Neural progenitor cell (in vitro differentiated cells): ENCODE results near the gene VANGL2. TPM values are rescaled to one million over a fixed set of nuclear protein-coding genes. Genes with fewer than 3 reads are reported as not detected.

Experiments
- DNase-seq: peaks from one replicate; pipeline ENCODE4 v3.0.0-alpha.2; 2016; ENCODE audit warnings: low spot score
- H2AFZ ChIP-seq: fragments of 200-600 bp; sonication (generic); replicated peaks from 2 replicates; pipeline ENCODE4 v1.6.1; 2016; ENCODE audit warnings: antibody characterized with exemption
- H3F3A ChIP-seq: fragments of 200-600 bp; sonication (generic); 2 replicates; pipeline ENCODE4 v1.6.1; 2016; ENCODE audit warnings: antibody characterized with exemption, low read depth
- H3K27ac ChIP-seq: fragments of 200-600 bp; sonication (generic); 2 replicates; pipeline ENCODE4 v1.5.1; 2016; ENCODE audit warnings: mild to moderate bottlenecking
- H3K27me3 ChIP-seq: fragments of 200-600 bp; sonication (generic); 2 replicates; pipeline ENCODE4 v1.6.1; 2016; ENCODE audit warnings: mild to moderate bottlenecking, moderate library complexity
- H3K36me3 ChIP-seq: fragments of 200-600 bp; sonication (generic); 2 replicates; pipeline ENCODE4 v1.5.1; 2016
- H3K4me1 ChIP-seq: fragments of 200-600 bp; sonication (generic); 2 replicates; pipeline ENCODE4 v1.6.1; 2016; ENCODE audit warnings: mixed run types
- H3K4me2 ChIP-seq: fragments of 200-600 bp; sonication (generic); 2 replicates; pipeline ENCODE4 v1.6.1; 2016
- H3K4me3 ChIP-seq: fragments of 200-600 bp; sonication (generic); 2 replicates; pipeline ENCODE4 v1.5.1; 2016
- H3K79me2 ChIP-seq: fragments of 200-600 bp; sonication (generic); 2 replicates; pipeline ENCODE4 v1.6.1; 2016; ENCODE audit warnings: low read depth
- H3K9ac ChIP-seq: fragments of 200-600 bp; sonication (generic); 2 replicates; pipeline ENCODE4 v1.6.1; 2016
- H3K9me3 ChIP-seq: fragments of 200-600 bp; sonication (generic); 2 replicates; pipeline ENCODE4 v1.5.1; 2016; ENCODE audit warnings: low read depth
- H4K20me1 ChIP-seq: fragments of 200-600 bp; sonication (generic); 2 replicates; pipeline ENCODE4 v1.6.1; 2016; ENCODE audit warnings: low read depth
- H3K27ac Mint-ChIP-seq: 3 replicates; pipeline ENCODE4 v1.8.0; 2021; ENCODE audit warnings: mixed read lengths
- H3K27me3 Mint-ChIP-seq: 2 replicates; pipeline ENCODE4 v1.8.0; 2022; ENCODE audit warnings: low read depth, mild to moderate bottlenecking, inconsistent platforms, moderate library complexity, mixed read lengths; ENCODE audit not compliant: insufficient read depth
- H3K36me3 Mint-ChIP-seq: 3 replicates; pipeline ENCODE4 v1.8.0; 2021; ENCODE audit warnings: mixed read lengths
- H3K4me1 Mint-ChIP-seq: 3 replicates; pipeline ENCODE4 v1.8.0; 2021; ENCODE audit warnings: mixed read lengths
- H3K4me3 Mint-ChIP-seq: 3 replicates; pipeline ENCODE4 v1.8.0; 2021; ENCODE audit warnings: mild to moderate bottlenecking, moderate library complexity, mixed read lengths
- H3K9me3 Mint-ChIP-seq: 3 replicates; pipeline ENCODE4 v1.8.0; 2020; ENCODE audit warnings: mixed read lengths
- CTCF ChIP-seq: fragments of 200-600 bp; sonication (generic); IDR thresholded peaks from 2 replicates; pipeline ENCODE4 v1.5.1; 2017; ENCODE audit warnings: antibody characterized with exemption, mild to moderate bottlenecking
- EZH2 ChIP-seq: fragments of 200-600 bp; sonication (generic); IDR thresholded peaks from 2 replicates; pipeline ENCODE4 v1.6.1; 2017; ENCODE audit warnings: antibody characterized with exemption, mild to moderate bottlenecking, moderate library complexity
- EZH2phosphoT487 ChIP-seq: fragments of 200-600 bp; sonication (generic); IDR thresholded peaks from 2 replicates; pipeline ENCODE4 v1.6.1; 2017; ENCODE audit warnings: antibody characterized with exemption
- total RNA-seq: library from RNA; depleted of rRNA; stranded (reverse); fragments of >200 nt; gene quantifications from 2 replicates; pipeline ENCODE4 v1.2.3, GENCODE V29; 2015; ENCODE audit warnings: low replicate concordance

The VANGL2 gene
- total RNA-seq, 1 donor from 2014 or later = 23.0 TPM

- Mint-ChIP-seq H3K4me1 (peaks cover 55% of the 10 kb centered on the region), H3K27ac (peak overlapping the region; percentile 14), H3K27me3 (no peaks in the 10 kb centered on the region), H3K9me3 (no peaks in the 10 kb centered on the region), H3K36me3 (peaks cover 12% of the 10 kb centered on the region), H3K4me3 (peak overlapping the region; percentile 82)
- peak overlapping the region; percentile 73 for H2AFZ ChIP-seq
- H3K79me2 ChIP-seq = peaks cover 43% of the 10 kb centered on the region
- peaks cover 34% of the 10 kb centered on the region for H4K20me1 ChIP-seq
- DNase-seq = peak; percentile 76
- H3F3A ChIP-seq = peaks cover 15% of the 10 kb centered on the region
- no peaks in the 10 kb centered on the region for H3K36me3 ChIP-seq
- TF ChIP-seq EZH2phosphoT487 (no peak), CTCF (peak; percentile 14)
- peak overlapping the region; percentile 80 for H3K9ac ChIP-seq
- H3K4me2 ChIP-seq = peak overlapping the region; percentile 97
- no peaks in the 10 kb centered on the region for H3K27me3 ChIP-seq
- peak overlapping the region; percentile 97 for H3K27ac ChIP-seq
- H3K4me3 ChIP-seq = peak overlapping the region; percentile 100
- peaks cover 54% of the 10 kb centered on the region for H3K4me1 ChIP-seq
- no peaks in the 10 kb centered on the region for H3K9me3 ChIP-seq
Observed at GRCh38 chr1:160399544-160400222, 681 bp upstream of the VANGL2 start.

GRCh38 chr1:160400646-160401486, 502 bp downstream of the VANGL2 start:
- peak overlapping the region; percentile 78 for H3K27ac Mint-ChIP-seq
- H2AFZ ChIP-seq = peak overlapping the region; percentile 74
- H3K79me2 ChIP-seq = peaks cover 55% of the 10 kb centered on the region
- H3K9ac ChIP-seq = peak overlapping the region; percentile 92
- H3K4me3 Mint-ChIP-seq = peak overlapping the region; percentile 97
- H3K36me3 ChIP-seq = no peaks in the 10 kb centered on the region
- H4K20me1 ChIP-seq = peaks cover 45% of the 10 kb centered on the region
- H3K27ac ChIP-seq = peak overlapping the region; percentile 87
- H3F3A ChIP-seq = peaks cover 15% of the 10 kb centered on the region
- peaks cover 20% of the 10 kb centered on the region for H3K36me3 Mint-ChIP-seq
- H3K27me3 ChIP-seq = no peaks in the 10 kb centered on the region
- no peaks in the 10 kb centered on the region for H3K9me3 ChIP-seq
- peaks cover 66% of the 10 kb centered on the region for H3K4me1 Mint-ChIP-seq
- peak overlapping the region; percentile 98 for H3K4me2 ChIP-seq
- peaks cover 65% of the 10 kb centered on the region for H3K4me1 ChIP-seq
- H3K9me3 Mint-ChIP-seq = no peaks in the 10 kb centered on the region
- no peaks in the 10 kb centered on the region for H3K27me3 Mint-ChIP-seq
- peak; percentile 22 for TF ChIP-seq CTCF
- no peak for TF ChIP-seq EZH2phosphoT487
- peak; percentile 22 for TF ChIP-seq EZH2
- peak; percentile 88 for DNase-seq
- H3K4me3 ChIP-seq = peak overlapping the region; percentile 100

- peaks cover 61% of the 10 kb centered on the region for H3K79me2 ChIP-seq
- H3K27me3 Mint-ChIP-seq = no peaks in the 10 kb centered on the region
- H3K27ac Mint-ChIP-seq = peak overlapping the region; percentile 78
- H3K4me3 ChIP-seq = peak overlapping the region; percentile 100
- H3K27ac ChIP-seq = no peak overlapping the region
- H3K9me3 Mint-ChIP-seq = no peaks in the 10 kb centered on the region
- peak overlapping the region; percentile 92 for H3K9ac ChIP-seq
- peaks cover 71% of the 10 kb centered on the region for H3K4me1 ChIP-seq
- H3K27me3 ChIP-seq = no peaks in the 10 kb centered on the region
- TF ChIP-seq CTCF (no peak), EZH2 (no peak), EZH2phosphoT487 (no peak)
- H4K20me1 ChIP-seq = peaks cover 51% of the 10 kb centered on the region
- H3K9me3 ChIP-seq = no peaks in the 10 kb centered on the region
- peak overlapping the region; percentile 98 for H3K4me2 ChIP-seq
- no peaks in the 10 kb centered on the region for H3K36me3 ChIP-seq
- H3K4me1 Mint-ChIP-seq = peaks cover 70% of the 10 kb centered on the region
- peaks cover 15% of the 10 kb centered on the region for H3F3A ChIP-seq
- H3K4me3 Mint-ChIP-seq = peak overlapping the region; percentile 97
- H2AFZ ChIP-seq = no peak overlapping the region
- no peak for DNase-seq
- H3K36me3 Mint-ChIP-seq = peaks cover 22% of the 10 kb centered on the region
Observed at GRCh38 chr1:160401487-160401805, 1.1 kb downstream of the VANGL2 start.
